HepG2 (cell line): ENCODE results near the gene CRYZL1. TPM values are rescaled to one million over a fixed set of nuclear protein-coding genes. Genes with fewer than 3 reads are reported as not detected.
"Not testable (repeated sequence)": the region's sequence is repeated elsewhere in the genome, so short reads cannot be mapped to it uniquely, and the experiment has no call there.

Experiments used
- ATAC-seq: fragments of 200-7000 bp; cut with Tn5 transposase; 3 replicates; pipeline ENCODE4 v1.9.1; 2020; ENCODE audit warnings: mild to moderate bottlenecking, moderate library complexity
- BruUV-seq: library from RNA; stranded (reverse); fragments of 400-500 nt; replicated peaks from 2 replicates; lab custom pipeline; 2021; lab: Mats Ljungman, UMichigan
- CTCF ChIA-PET: fragments of 300-600 bp; formaldehyde crosslinking; extraction: SDS; loops from one replicate; lab custom pipeline; 2021; ENCODE audit warnings: low total read pairs, inconsistent platforms, low intra/inter-chr PET ratio; lab: Yijun Ruan, JAX
- POLR2A ChIA-PET: fragments of 350-600 bp; sonication (Branson Sonifier 250); formaldehyde crosslinking; loops from one replicate; lab custom pipeline; 2020; ENCODE audit warnings: antibody characterized with exemption, inconsistent platforms; lab: Yijun Ruan, JAX
- DNase-seq: peaks from one replicate; pipeline ENCODE4 v3.0.0-alpha.2; 2015; ENCODE audit warnings: low spot score
- FAIRE-seq: peaks from 3 replicates; lab custom pipeline; 2011; peaks lifted over from hg19 to GRCh38; lab: Jason Lieb, UNC
- H2AFZ ChIP-seq: one replicate; pipeline ENCODE4 v1.6.1; 2011; ENCODE audit warnings: low read length, inconsistent platforms
- H3K27ac ChIP-seq: fragments of 300-600 bp; 3 replicates; pipeline ENCODE4 v1.8.0; 2011; ENCODE audit warnings: mixed run types, mild to moderate bottlenecking, mixed read lengths, low read length, inconsistent platforms; ENCODE audit not compliant: insufficient read depth; ENCODE audit errors: extremely low read length
- H3K27me3 ChIP-seq, 2 experiments: fragments of 200-600 bp in 1 of 2; 2 replicates in 1 of 2; 3 replicates in 1 of 2; pipeline versions ENCODE4 v1.6.0 to v1.8.0; 2011; ENCODE audit warnings: low read length in 2 of 2, mild to moderate bottlenecking in 2 of 2, moderate library complexity in 2 of 2, inconsistent platforms in 1 of 2; ENCODE audit not compliant: insufficient read depth in 2 of 2, control insufficient read depth in 1 of 2
- H3K36me3 ChIP-seq, 2 experiments: fragments of 200-600 bp in 1 of 2; replicated peaks in 1 of 2; 2 replicates in 1 of 2; 3 replicates in 1 of 2; pipeline versions ENCODE4 v1.5.1 to v1.8.0; 2011; ENCODE audit warnings: low read length in 2 of 2, inconsistent platforms in 1 of 2; ENCODE audit not compliant: insufficient read depth in 2 of 2, control insufficient read depth in 1 of 2
- H3K4me1 ChIP-seq: 2 replicates; pipeline ENCODE4 v1.5.1; 2012; ENCODE audit warnings: low read length, inconsistent platforms; ENCODE audit not compliant: insufficient read depth
- H3K4me2 ChIP-seq: 2 replicates; pipeline ENCODE4 v1.6.0; 2011; ENCODE audit warnings: low read depth, low read length, inconsistent platforms
- H3K4me3 ChIP-seq, 3 experiments: fragments of 200-600 bp in 1 of 3; sonication (generic), shearing (Covaris generic) in 1 of 3; replicated peaks in 1 of 3; 2 replicates each; pipeline ENCODE4 v1.5.1; 2011 to 2016; ENCODE audit warnings: low read length in 3 of 3, inconsistent platforms in 2 of 3, low read depth in 2 of 3, mild to moderate bottlenecking in 2 of 3, control low read depth in 1 of 3, mixed read lengths in 1 of 3; ENCODE audit not compliant: insufficient read depth in 1 of 3
- H3K79me2 ChIP-seq: one replicate; pipeline ENCODE4 v1.6.1; 2011; ENCODE audit warnings: low read length, inconsistent platforms; ENCODE audit not compliant: insufficient read depth
- H3K9ac ChIP-seq: 2 replicates; pipeline ENCODE4 v1.6.0; 2011; ENCODE audit warnings: mild to moderate bottlenecking, low read depth, low read length, inconsistent platforms; ENCODE audit not compliant: insufficient read depth
- H3K9me3 ChIP-seq: 2 replicates; pipeline ENCODE4 v1.5.1; 2012; ENCODE audit warnings: mild to moderate bottlenecking, low read length
- H4K20me1 ChIP-seq: 2 replicates; pipeline ENCODE4 v1.6.0; 2011; ENCODE audit warnings: inconsistent platforms, mild to moderate bottlenecking, low read length, moderate library complexity; ENCODE audit not compliant: insufficient read depth
- AGO2 ChIP-seq: fragments of 200-400 bp; formaldehyde crosslinking; optimal IDR thresholded peaks from 2 replicates; pipeline ENCODE3; 2017; ENCODE audit warnings: mild to moderate bottlenecking, low read depth, low read length, moderate library complexity
- CEBPB ChIP-seq: IDR thresholded peaks from 2 replicates; pipeline ENCODE4 v1.6.1; 2011; ENCODE audit warnings: low read depth, low read length, improper control_type of control experiment, borderline replicate concordance
- ERF ChIP-seq: IDR thresholded peaks from 2 replicates; pipeline ENCODE4 v1.6.1; 2018; ENCODE audit warnings: missing biosample characterization, missing genetic modification reagents
- FOXA1 ChIP-seq, 2 experiments: fragments of 450-650 bp in 1 of 2; sonication (generic) in 1 of 2; formaldehyde crosslinking in 1 of 2; IDR thresholded peaks; 2 replicates each; pipeline versions ENCODE4 v1.4.0 to v1.6.1; 2016 to 2020; ENCODE audit warnings: missing genetic modification reagents in 1 of 2
- HOXA5 ChIP-seq: sonication (generic); formaldehyde crosslinking; IDR thresholded peaks from 2 replicates; pipeline ENCODE4 v1.4.0; 2020; ENCODE audit warnings: missing genetic modification reagents
- NFKBIZ ChIP-seq: IDR thresholded peaks from 2 replicates; pipeline ENCODE4 v1.6.1; 2018; ENCODE audit warnings: missing genetic modification reagents, missing compliant biosample characterization
- PHF21A ChIP-seq: sonication (generic); formaldehyde crosslinking; IDR thresholded peaks from 2 replicates; pipeline ENCODE4 v1.5.0; 2020; ENCODE audit warnings: mild to moderate bottlenecking, missing genetic modification reagents
- POLR2AphosphoS5 ChIP-seq: IDR thresholded peaks from 2 replicates; pipeline ENCODE4 v1.6.1; 2012; ENCODE audit warnings: low read depth, low read length
- SKI ChIP-seq: fragments of 450-650 bp; IDR thresholded peaks from one replicate; pipeline ENCODE4 v1.6.1; 2018; ENCODE audit warnings: mild to moderate bottlenecking; ENCODE audit not compliant: partially characterized antibody
- SOX13 ChIP-seq, 3 experiments: fragments of 450-650 bp in 1 of 3; sonication (generic) in 1 of 3; formaldehyde crosslinking in 1 of 3; IDR thresholded peaks in 2 of 3; conservative IDR thresholded peaks in 1 of 3; 2 replicates each; pipeline versions ENCODE4 v1.5.0 to v1.6.1; 2016 to 2020; ENCODE audit warnings: antibody characterized with exemption in 1 of 3, mild to moderate bottlenecking in 1 of 3, missing compliant biosample characterization in 1 of 3, missing genetic modification reagents in 1 of 3, moderate library complexity in 1 of 3
- ZNF30 ChIP-seq: sonication (generic); formaldehyde crosslinking; IDR thresholded peaks from 2 replicates; pipeline ENCODE4 v1.5.0; 2020; ENCODE audit warnings: mild to moderate bottlenecking, missing genetic modification reagents
- WGBS: methylation state at CpG from one replicate; pipeline ENCODE4 v1.1.6; 2017; ENCODE audit warnings: low lambda C conversion rate; 5-methylcytosine and 5-hydroxymethylcytosine counted together
- in situ Hi-C: cut with HindIII; loops from 2 replicates; pipeline ENCODE4 v1.10.0; 2017; ENCODE audit warnings: low pct_unique_long_range_greater_than_20kb; ENCODE audit not compliant: extremely low pct_ligation_motif_present
- intact Hi-C: fragments of 100-400 bp; cut with micrococcal nuclease; formaldehyde crosslinking; loops from one replicate; pipeline ENCODE4 v1.10.0; 2022; ENCODE audit not compliant: unreplicated experiment
- polyA plus RNA-seq, 8 experiments: library from polyadenylated mRNA; depleted of rRNA in 3 of 8; stranded (reverse) in 7 of 8; unstranded in 1 of 8; fragments of >200 nt; fragmentation: Illumina TruSeq in 4 of 8; extraction: Trizol in 4 of 8; gene quantifications; 2 replicates each; pipeline versions ENCODE4 v1.2.1 to v1.2.3, GENCODE V29; 2011 to 2016; ENCODE audit warnings: low read depth in 4 of 8, missing spikeins in 1 of 8, mixed read lengths in 1 of 8; ENCODE audit not compliant: insufficient read depth in 1 of 8
- total RNA-seq, 5 experiments: library from RNA; depleted of rRNA; stranded (reverse); fragments of >200 nt; fragmentation: Illumina TruSeq; extraction: Trizol; gene quantifications; 2 replicates each; pipeline ENCODE4 v1.2.3, GENCODE V29; 2016; ENCODE audit warnings: low read depth in 1 of 5
- TF ChIP-seq, protein P1 (sequence below): IDR thresholded peaks from 2 replicates; pipeline ENCODE4 v1.6.1; 2016
- TF ChIP-seq, protein P2 (sequence below): sonication (generic); formaldehyde crosslinking; IDR thresholded peaks from 2 replicates; pipeline ENCODE4 v1.4.0; 2020; ENCODE audit warnings: missing genetic modification reagents
- TF ChIP-seq, protein P3 (sequence below): IDR thresholded peaks from 2 replicates; pipeline ENCODE4 v1.6.1; 2016

The CRYZL1 gene
- total and polyA plus RNA-seq, 2 of the 13 experiments (the other 11 are each of a cell fraction or from before 2014, with no cell fraction given) = 20.3 to 27.7 TPM

DNA sequence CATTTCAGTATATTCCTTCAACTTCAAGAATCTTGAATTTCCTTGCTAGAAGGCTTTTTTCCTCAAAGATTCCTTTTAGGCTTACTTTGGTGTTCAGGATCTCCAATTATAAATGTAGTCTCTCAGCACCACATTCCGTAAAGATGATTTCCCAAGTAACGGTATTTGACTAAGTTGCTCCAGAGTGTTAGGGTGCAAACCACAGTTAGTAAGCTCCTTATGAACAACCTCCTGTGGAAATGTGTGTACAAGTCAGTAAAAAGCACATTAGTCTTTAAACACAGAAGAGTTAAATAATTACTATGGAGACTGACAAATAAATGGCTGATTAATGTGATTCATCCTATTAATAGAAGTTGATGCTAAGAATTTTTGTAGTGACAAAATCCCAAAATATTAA lies 63.3 kb downstream of the CRYZL1 start:
- H3K27ac ChIP-seq = peak overlapping the region; percentile 92
- in situ Hi-C loops = no loop called here
- H2AFZ ChIP-seq = no peak overlapping the region
- WGBS = 92% methylated on average over 2 of the region's 2 CpGs
- no peak overlapping the region for H3K9ac ChIP-seq
- intact Hi-C loops = no loop called here
- no peak overlapping the region for H3K4me3 ChIP-seq
- peaks cover 2% of the 10 kb centered on the region for H3K79me2 ChIP-seq
- DNase-seq (no peak), FAIRE-seq (no peak), ATAC-seq (no peak)
- BruUV-seq = no TSS peak
- H3K27me3 ChIP-seq = no peaks in the 10 kb centered on the region
- no peaks in the 10 kb centered on the region for H4K20me1 ChIP-seq
- peaks cover 1 to 30% of the 10 kb centered on the region in 2 experiments; a peak in 4 of 5 replicates for H3K36me3 ChIP-seq
- H3K4me1 ChIP-seq = peaks cover 58% of the 10 kb centered on the region
- CTCF ChIA-PET = no interaction called here
- no peak overlapping the region for H3K4me2 ChIP-seq
- TF ChIP-seq, protein P1, sequence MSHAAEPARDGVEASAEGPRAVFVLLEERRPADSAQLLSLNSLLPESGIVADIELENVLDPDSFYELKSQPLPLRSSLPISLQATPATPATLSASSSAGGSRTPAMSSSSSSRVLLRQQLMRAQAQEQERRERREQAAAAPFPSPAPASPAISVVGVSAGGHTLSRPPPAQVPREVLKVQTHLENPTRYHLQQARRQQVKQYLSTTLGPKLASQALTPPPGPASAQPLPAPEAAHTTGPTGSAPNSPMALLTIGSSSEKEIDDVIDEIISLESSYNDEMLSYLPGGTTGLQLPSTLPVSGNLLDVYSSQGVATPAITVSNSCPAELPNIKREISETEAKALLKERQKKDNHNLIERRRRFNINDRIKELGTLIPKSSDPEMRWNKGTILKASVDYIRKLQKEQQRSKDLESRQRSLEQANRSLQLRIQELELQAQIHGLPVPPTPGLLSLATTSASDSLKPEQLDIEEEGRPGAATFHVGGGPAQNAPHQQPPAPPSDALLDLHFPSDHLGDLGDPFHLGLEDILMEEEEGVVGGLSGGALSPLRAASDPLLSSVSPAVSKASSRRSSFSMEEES (CRISPR knock-in tag) = no peak
- TF ChIP-seq HOXA5 (CRISPR knock-in tag) (0 out of 2 replicates have a peak, but pooled peaks have one; percentile 5), ZNF30 (CRISPR knock-in tag) (no peak), POLR2AphosphoS5 (peak; percentile 38; the same call in 1 of the 2 replicates), AGO2 (peak; percentile 1)
- TF ChIP-seq, all 625 proteins: peak for 3
- no peaks in the 10 kb centered on the region for H3K9me3 ChIP-seq
- POLR2A ChIA-PET = interaction anchor here (2.2 kb wide), 1 partner anchor 10 kb away, joined by 8 read pairs; the partner anchor contains the start of gene DONSON

DNA sequence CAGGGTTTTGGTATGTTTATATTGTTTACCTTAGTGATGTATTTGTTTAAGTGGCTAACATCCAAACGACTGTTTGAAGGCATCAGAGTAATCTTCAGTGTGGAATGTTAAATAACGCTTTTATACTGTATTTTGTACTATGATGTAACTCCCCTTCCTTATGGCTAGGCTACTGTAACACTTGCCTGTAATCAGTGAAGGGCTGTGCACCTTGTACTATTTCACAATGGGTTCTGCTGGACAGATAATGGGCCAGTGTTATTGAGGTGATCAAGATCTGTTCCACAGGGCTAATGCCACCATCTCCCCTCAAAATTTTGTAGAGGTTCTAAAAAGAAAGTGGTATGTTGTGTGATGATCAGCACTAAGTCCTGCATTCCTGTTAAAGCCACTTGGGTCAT lies 64.8 kb downstream of the CRYZL1 start:
- 0% methylated on average over 2 of the region's 2 CpGs for WGBS
- H3K36me3 ChIP-seq = peaks cover 1 to 22% of the 10 kb centered on the region in 2 experiments; a peak in 4 of 5 replicates
- peaks cover 69% of the 10 kb centered on the region for H3K4me1 ChIP-seq
- peak; percentile 81 for FAIRE-seq
- H3K9me3 ChIP-seq, H3K27me3 ChIP-seq, H4K20me1 ChIP-seq, BruUV-seq, intact Hi-C loops, in situ Hi-C loops, H2AFZ ChIP-seq, CTCF ChIA-PET, H3K79me2 ChIP-seq: not testable (repeated sequence)
- POLR2A ChIA-PET = interaction anchor here (0.9 to 2.2 kb wide), 2 partner anchors 12 kb away, joined by 4 to 8 read pairs; partner anchors contain the start of gene DONSON
- H3K9ac ChIP-seq = peak overlapping the region; percentile 5; the same call in 1 of the 2 replicates
- H3K27ac ChIP-seq = peak overlapping the region; percentile 92
- peak; percentile 99 for DNase-seq
- H3K4me2 ChIP-seq = peak overlapping the region; percentile 41
- peak; percentile 95 for ATAC-seq
- peak overlapping the region in 1 of 3 experiments; percentile 6; a peak in 1 of 6 replicates for H3K4me3 ChIP-seq
- TF ChIP-seq, protein P2, sequence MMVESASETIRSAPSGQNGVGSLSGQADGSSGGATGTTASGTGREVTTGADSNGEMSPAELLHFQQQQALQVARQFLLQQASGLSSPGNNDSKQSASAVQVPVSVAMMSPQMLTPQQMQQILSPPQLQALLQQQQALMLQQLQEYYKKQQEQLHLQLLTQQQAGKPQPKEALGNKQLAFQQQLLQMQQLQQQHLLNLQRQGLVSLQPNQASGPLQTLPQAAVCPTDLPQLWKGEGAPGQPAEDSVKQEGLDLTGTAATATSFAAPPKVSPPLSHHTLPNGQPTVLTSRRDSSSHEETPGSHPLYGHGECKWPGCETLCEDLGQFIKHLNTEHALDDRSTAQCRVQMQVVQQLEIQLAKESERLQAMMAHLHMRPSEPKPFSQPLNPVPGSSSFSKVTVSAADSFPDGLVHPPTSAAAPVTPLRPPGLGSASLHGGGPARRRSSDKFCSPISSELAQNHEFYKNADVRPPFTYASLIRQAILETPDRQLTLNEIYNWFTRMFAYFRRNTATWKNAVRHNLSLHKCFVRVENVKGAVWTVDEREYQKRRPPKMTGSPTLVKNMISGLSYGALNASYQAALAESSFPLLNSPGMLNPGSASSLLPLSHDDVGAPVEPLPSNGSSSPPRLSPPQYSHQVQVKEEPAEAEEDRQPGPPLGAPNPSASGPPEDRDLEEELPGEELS (CRISPR knock-in tag) = peak; percentile 86
- TF ChIP-seq NFKBIZ (CRISPR knock-in tag) (peak; percentile 84), FOXA1 (IDR thresholded peaks at IDR 0.05) (peak; percentile 74), FOXA1 (CRISPR knock-in tag; IDR thresholded peaks at IDR 0.05) (peak; percentile 81), SOX13 (IDR thresholded peaks at IDR 0.05) (peak; percentile 75), SOX13 (CRISPR knock-in tag; conservative IDR thresholded peaks at IDR 0.05 in 1 of 2, IDR thresholded peaks at IDR 0.05 in 1 of 2) (peak in 1 of 2 experiments; percentile 89; a peak in 2 of 4 replicates), ERF (CRISPR knock-in tag) (peak; percentile 57; the same call in 1 of the 2 replicates), CEBPB (peak; percentile 98), SKI (peak; percentile 76), PHF21A (CRISPR knock-in tag) (peak; percentile 87)
- TF ChIP-seq, protein P3, sequence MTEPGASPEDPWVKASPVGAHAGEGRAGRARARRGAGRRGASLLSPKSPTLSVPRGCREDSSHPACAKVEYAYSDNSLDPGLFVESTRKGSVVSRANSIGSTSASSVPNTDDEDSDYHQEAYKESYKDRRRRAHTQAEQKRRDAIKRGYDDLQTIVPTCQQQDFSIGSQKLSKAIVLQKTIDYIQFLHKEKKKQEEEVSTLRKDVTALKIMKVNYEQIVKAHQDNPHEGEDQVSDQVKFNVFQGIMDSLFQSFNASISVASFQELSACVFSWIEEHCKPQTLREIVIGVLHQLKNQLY (CRISPR knock-in tag) = peak; percentile 50; the same call in 1 of the 2 replicates
